HepG2 (cell line): ENCODE measurements around the gene PCGF2. TPM values are rescaled to one million over a fixed set of nuclear protein-coding genes. Genes with fewer than 3 reads are reported as not detected.

ENCODE experiments used
- ATAC-seq: fragments of 200-7000 bp; cut with Tn5 transposase; 3 replicates; pipeline ENCODE4 v1.9.1; 2020; ENCODE audit warnings: mild to moderate bottlenecking, moderate library complexity
- BruUV-seq: library from RNA; stranded (reverse); fragments of 400-500 nt; replicated peaks from 2 replicates; lab custom pipeline; 2021; lab: Mats Ljungman, UMichigan
- CTCF ChIA-PET: fragments of 300-600 bp; formaldehyde crosslinking; extraction: SDS; loops from one replicate; lab custom pipeline; 2021; ENCODE audit warnings: low total read pairs, inconsistent platforms, low intra/inter-chr PET ratio; lab: Yijun Ruan, JAX
- POLR2A ChIA-PET: fragments of 350-600 bp; sonication (Branson Sonifier 250); formaldehyde crosslinking; loops from one replicate; lab custom pipeline; 2020; ENCODE audit warnings: antibody characterized with exemption, inconsistent platforms; lab: Yijun Ruan, JAX
- DNase-seq: peaks from one replicate; pipeline ENCODE4 v3.0.0-alpha.2; 2015; ENCODE audit warnings: low spot score
- FAIRE-seq: peaks from 3 replicates; lab custom pipeline; 2011; peaks lifted over from hg19 to GRCh38; lab: Jason Lieb, UNC
- H2AFZ ChIP-seq: one replicate; pipeline ENCODE4 v1.6.1; 2011; ENCODE audit warnings: low read length, inconsistent platforms
- H3K27ac ChIP-seq: fragments of 300-600 bp; 3 replicates; pipeline ENCODE4 v1.8.0; 2011; ENCODE audit warnings: mixed run types, mild to moderate bottlenecking, mixed read lengths, low read length, inconsistent platforms; ENCODE audit not compliant: insufficient read depth; ENCODE audit errors: extremely low read length
- H3K27me3 ChIP-seq, 2 experiments: fragments of 200-600 bp in 1 of 2; 2 replicates in 1 of 2; 3 replicates in 1 of 2; pipeline versions ENCODE4 v1.6.0 to v1.8.0; 2011; ENCODE audit warnings: low read length in 2 of 2, mild to moderate bottlenecking in 2 of 2, moderate library complexity in 2 of 2, inconsistent platforms in 1 of 2; ENCODE audit not compliant: insufficient read depth in 2 of 2, control insufficient read depth in 1 of 2
- H3K36me3 ChIP-seq, 2 experiments: fragments of 200-600 bp in 1 of 2; replicated peaks in 1 of 2; 2 replicates in 1 of 2; 3 replicates in 1 of 2; pipeline versions ENCODE4 v1.5.1 to v1.8.0; 2011; ENCODE audit warnings: low read length in 2 of 2, inconsistent platforms in 1 of 2; ENCODE audit not compliant: insufficient read depth in 2 of 2, control insufficient read depth in 1 of 2
- H3K4me1 ChIP-seq: 2 replicates; pipeline ENCODE4 v1.5.1; 2012; ENCODE audit warnings: low read length, inconsistent platforms; ENCODE audit not compliant: insufficient read depth
- H3K4me2 ChIP-seq: 2 replicates; pipeline ENCODE4 v1.6.0; 2011; ENCODE audit warnings: low read depth, low read length, inconsistent platforms
- H3K4me3 ChIP-seq, 3 experiments: fragments of 200-600 bp in 1 of 3; sonication (generic), shearing (Covaris generic) in 1 of 3; replicated peaks in 1 of 3; 2 replicates each; pipeline ENCODE4 v1.5.1; 2011 to 2016; ENCODE audit warnings: low read length in 3 of 3, inconsistent platforms in 2 of 3, low read depth in 2 of 3, mild to moderate bottlenecking in 2 of 3, control low read depth in 1 of 3, mixed read lengths in 1 of 3; ENCODE audit not compliant: insufficient read depth in 1 of 3
- H3K79me2 ChIP-seq: one replicate; pipeline ENCODE4 v1.6.1; 2011; ENCODE audit warnings: low read length, inconsistent platforms; ENCODE audit not compliant: insufficient read depth
- H3K9ac ChIP-seq: 2 replicates; pipeline ENCODE4 v1.6.0; 2011; ENCODE audit warnings: mild to moderate bottlenecking, low read depth, low read length, inconsistent platforms; ENCODE audit not compliant: insufficient read depth
- H3K9me3 ChIP-seq: 2 replicates; pipeline ENCODE4 v1.5.1; 2012; ENCODE audit warnings: mild to moderate bottlenecking, low read length
- H4K20me1 ChIP-seq: 2 replicates; pipeline ENCODE4 v1.6.0; 2011; ENCODE audit warnings: inconsistent platforms, mild to moderate bottlenecking, low read length, moderate library complexity; ENCODE audit not compliant: insufficient read depth
- AKAP8 ChIP-seq: sonication (generic); formaldehyde crosslinking; IDR thresholded peaks from 2 replicates; pipeline ENCODE4 v1.5.1; 2020; ENCODE audit warnings: mild to moderate bottlenecking, missing genetic modification reagents
- BCL6 ChIP-seq: IDR thresholded peaks from 2 replicates; pipeline ENCODE4 v1.6.1; 2016; ENCODE audit warnings: missing genetic modification reagents, missing compliant biosample characterization
- MIER2 ChIP-seq: IDR thresholded peaks from 2 replicates; pipeline ENCODE4 v1.6.1; 2016; ENCODE audit warnings: missing biosample characterization, missing genetic modification reagents
- RBFOX2 ChIP-seq: fragments of 200-400 bp; formaldehyde crosslinking; IDR thresholded peaks from 2 replicates; pipeline ENCODE4 v1.6.1; 2017; ENCODE audit warnings: low read depth, mild to moderate bottlenecking, low read length
- ZNF20 ChIP-seq: sonication (generic); formaldehyde crosslinking; IDR thresholded peaks from 2 replicates; pipeline ENCODE4 v1.4.0; 2020; ENCODE audit warnings: mild to moderate bottlenecking, moderate library complexity, missing genetic modification reagents
- ZNF253 ChIP-seq: sonication (generic); formaldehyde crosslinking; IDR thresholded peaks from 2 replicates; pipeline ENCODE4 v1.8.0; 2022; ENCODE audit warnings: mild to moderate bottlenecking, missing genetic modification reagents, borderline replicate concordance
- ZNF333 ChIP-seq: sonication (generic); formaldehyde crosslinking; IDR thresholded peaks from 2 replicates; pipeline ENCODE4 v1.4.0; 2020; ENCODE audit warnings: mild to moderate bottlenecking, missing genetic modification reagents, borderline replicate concordance
- ZNF558 ChIP-seq: sonication (generic); formaldehyde crosslinking; IDR thresholded peaks from 2 replicates; pipeline ENCODE4 v1.9.0; 2022; ENCODE audit warnings: mild to moderate bottlenecking, missing genetic modification reagents, borderline replicate concordance
- ZNF768 ChIP-seq: sonication (generic); formaldehyde crosslinking; IDR thresholded peaks from 2 replicates; pipeline ENCODE4 v1.4.0; 2020; ENCODE audit warnings: missing genetic modification reagents
- WGBS: methylation state at CpG from one replicate; pipeline ENCODE4 v1.1.6; 2017; ENCODE audit warnings: low lambda C conversion rate; 5-methylcytosine and 5-hydroxymethylcytosine counted together
- in situ Hi-C: cut with HindIII; loops from 2 replicates; pipeline ENCODE4 v1.10.0; 2017; ENCODE audit warnings: low pct_unique_long_range_greater_than_20kb; ENCODE audit not compliant: extremely low pct_ligation_motif_present
- intact Hi-C: fragments of 100-400 bp; cut with micrococcal nuclease; formaldehyde crosslinking; loops from one replicate; pipeline ENCODE4 v1.10.0; 2022; ENCODE audit not compliant: unreplicated experiment
- polyA plus RNA-seq, 8 experiments: library from polyadenylated mRNA; depleted of rRNA in 3 of 8; stranded (reverse) in 7 of 8; unstranded in 1 of 8; fragments of >200 nt; fragmentation: Illumina TruSeq in 4 of 8; extraction: Trizol in 4 of 8; gene quantifications; 2 replicates each; pipeline versions ENCODE4 v1.2.1 to v1.2.3, GENCODE V29; 2011 to 2016; ENCODE audit warnings: low read depth in 4 of 8, missing spikeins in 1 of 8, mixed read lengths in 1 of 8; ENCODE audit not compliant: insufficient read depth in 1 of 8
- total RNA-seq, 5 experiments: library from RNA; depleted of rRNA; stranded (reverse); fragments of >200 nt; fragmentation: Illumina TruSeq; extraction: Trizol; gene quantifications; 2 replicates each; pipeline ENCODE4 v1.2.3, GENCODE V29; 2016; ENCODE audit warnings: low read depth in 1 of 5
- TF ChIP-seq, protein P1 (sequence below): sonication (generic); formaldehyde crosslinking; IDR thresholded peaks from 2 replicates; pipeline ENCODE4 v1.4.0; 2020; ENCODE audit warnings: missing genetic modification reagents
- TF ChIP-seq, protein P2 (sequence below): sonication (generic); formaldehyde crosslinking; IDR thresholded peaks from 2 replicates; pipeline ENCODE4 v1.4.0; 2020; ENCODE audit warnings: missing genetic modification reagents
- TF ChIP-seq, protein P3 (sequence below): sonication (generic); formaldehyde crosslinking; IDR thresholded peaks from 2 replicates; pipeline ENCODE4 v1.5.0; 2020; ENCODE audit warnings: mild to moderate bottlenecking, missing genetic modification reagents
- TF ChIP-seq, protein P4 (sequence below): sonication (generic); formaldehyde crosslinking; IDR thresholded peaks from 2 replicates; pipeline ENCODE4 v1.5.1; 2020; ENCODE audit warnings: missing genetic modification reagents, mild to moderate bottlenecking, borderline replicate concordance

PCGF2 gene
- total and polyA plus RNA-seq, 2 of the 13 experiments (the other 11 are each of a cell fraction or from before 2014, with no cell fraction given), result 11.6 to 29.4 TPM

DNA sequence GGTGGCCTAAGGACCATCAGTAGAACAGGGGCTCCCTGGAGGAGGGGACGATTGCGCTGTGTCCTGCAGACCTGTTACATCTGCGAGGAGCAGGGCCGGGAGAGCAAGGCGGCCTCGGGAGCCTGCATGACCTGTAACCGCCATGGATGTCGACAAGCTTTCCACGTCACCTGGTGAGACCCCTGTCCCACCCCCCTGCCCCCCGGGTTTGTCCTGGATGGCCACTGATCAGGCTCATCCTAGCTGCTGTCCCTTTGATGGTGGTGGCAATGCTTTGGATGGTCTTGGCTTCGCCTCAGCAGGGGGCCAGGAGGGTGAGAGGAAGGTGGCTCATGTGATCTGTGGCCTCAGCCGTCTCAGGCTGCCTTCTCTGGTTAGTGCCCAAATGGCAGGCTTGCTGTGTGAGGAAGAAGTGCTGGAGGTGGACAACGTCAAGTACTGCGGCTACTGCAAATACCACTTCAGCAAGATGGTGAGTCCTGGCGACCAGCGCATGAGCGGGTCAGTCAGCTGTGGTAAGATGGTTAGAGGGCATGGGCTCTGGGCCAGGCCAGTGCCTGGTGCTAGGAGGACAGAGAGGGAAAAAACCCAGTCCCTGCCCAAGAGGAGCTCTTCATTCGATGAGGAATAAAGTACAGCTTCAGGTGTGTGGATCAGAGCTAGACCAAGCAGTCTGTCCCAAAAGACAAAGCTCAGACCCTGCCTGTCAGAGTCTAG, 38.9 kb downstream of the PCGF2 start:
- H3K27me3 ChIP-seq, result no peaks in the 10 kb centered on the region; a peak in 1 of 5 replicates
- H2AFZ ChIP-seq, result no peak overlapping the region
- DNase-seq (no peak), FAIRE-seq (no peak), ATAC-seq (no peak)
- ChIA-PET CTCF (no interaction called here), POLR2A (interaction anchor here (1.5 to 6.4 kb wide), 6 partner anchors 9 to 53 kb away, joined by 3 to 38 read pairs (median 14); partner anchors contain the start of gene EPOP)
- H3K9me3 ChIP-seq, result no peaks in the 10 kb centered on the region
- in situ Hi-C loops, result no loop called here
- H3K79me2 ChIP-seq, result peaks cover 34% of the 10 kb centered on the region
- peaks cover 48% of the 10 kb centered on the region for H3K4me1 ChIP-seq
- no peak overlapping the region for H3K4me2 ChIP-seq
- intact Hi-C loops, result no loop called here
- H3K9ac ChIP-seq, result no peak overlapping the region
- WGBS, result 95% methylated on average over 13 of the region's 18 CpGs
- no TSS peak for BruUV-seq
- no peak overlapping the region for H3K4me3 ChIP-seq
- no peak overlapping the region for H3K27ac ChIP-seq
- peaks cover 36 to 70% of the 10 kb centered on the region in 2 experiments for H3K36me3 ChIP-seq
- H4K20me1 ChIP-seq, result peaks cover 12% of the 10 kb centered on the region
- TF ChIP-seq, protein P1, sequence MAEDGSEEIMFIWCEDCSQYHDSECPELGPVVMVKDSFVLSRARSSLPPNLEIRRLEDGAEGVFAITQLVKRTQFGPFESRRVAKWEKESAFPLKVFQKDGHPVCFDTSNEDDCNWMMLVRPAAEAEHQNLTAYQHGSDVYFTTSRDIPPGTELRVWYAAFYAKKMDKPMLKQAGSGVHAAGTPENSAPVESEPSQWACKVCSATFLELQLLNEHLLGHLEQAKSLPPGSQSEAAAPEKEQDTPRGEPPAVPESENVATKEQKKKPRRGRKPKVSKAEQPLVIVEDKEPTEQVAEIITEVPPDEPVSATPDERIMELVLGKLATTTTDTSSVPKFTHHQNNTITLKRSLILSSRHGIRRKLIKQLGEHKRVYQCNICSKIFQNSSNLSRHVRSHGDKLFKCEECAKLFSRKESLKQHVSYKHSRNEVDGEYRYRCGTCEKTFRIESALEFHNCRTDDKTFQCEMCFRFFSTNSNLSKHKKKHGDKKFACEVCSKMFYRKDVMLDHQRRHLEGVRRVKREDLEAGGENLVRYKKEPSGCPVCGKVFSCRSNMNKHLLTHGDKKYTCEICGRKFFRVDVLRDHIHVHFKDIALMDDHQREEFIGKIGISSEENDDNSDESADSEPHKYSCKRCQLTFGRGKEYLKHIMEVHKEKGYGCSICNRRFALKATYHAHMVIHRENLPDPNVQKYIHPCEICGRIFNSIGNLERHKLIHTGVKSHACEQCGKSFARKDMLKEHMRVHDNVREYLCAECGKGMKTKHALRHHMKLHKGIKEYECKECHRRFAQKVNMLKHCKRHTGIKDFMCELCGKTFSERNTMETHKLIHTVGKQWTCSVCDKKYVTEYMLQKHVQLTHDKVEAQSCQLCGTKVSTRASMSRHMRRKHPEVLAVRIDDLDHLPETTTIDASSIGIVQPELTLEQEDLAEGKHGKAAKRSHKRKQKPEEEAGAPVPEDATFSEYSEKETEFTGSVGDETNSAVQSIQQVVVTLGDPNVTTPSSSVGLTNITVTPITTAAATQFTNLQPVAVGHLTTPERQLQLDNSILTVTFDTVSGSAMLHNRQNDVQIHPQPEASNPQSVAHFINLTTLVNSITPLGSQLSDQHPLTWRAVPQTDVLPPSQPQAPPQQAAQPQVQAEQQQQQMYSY, result no peak
- peak; percentile 49 for TF ChIP-seq RBFOX2
- TF ChIP-seq MIER2 (CRISPR knock-in tag), result no peak
- TF ChIP-seq, protein P2, sequence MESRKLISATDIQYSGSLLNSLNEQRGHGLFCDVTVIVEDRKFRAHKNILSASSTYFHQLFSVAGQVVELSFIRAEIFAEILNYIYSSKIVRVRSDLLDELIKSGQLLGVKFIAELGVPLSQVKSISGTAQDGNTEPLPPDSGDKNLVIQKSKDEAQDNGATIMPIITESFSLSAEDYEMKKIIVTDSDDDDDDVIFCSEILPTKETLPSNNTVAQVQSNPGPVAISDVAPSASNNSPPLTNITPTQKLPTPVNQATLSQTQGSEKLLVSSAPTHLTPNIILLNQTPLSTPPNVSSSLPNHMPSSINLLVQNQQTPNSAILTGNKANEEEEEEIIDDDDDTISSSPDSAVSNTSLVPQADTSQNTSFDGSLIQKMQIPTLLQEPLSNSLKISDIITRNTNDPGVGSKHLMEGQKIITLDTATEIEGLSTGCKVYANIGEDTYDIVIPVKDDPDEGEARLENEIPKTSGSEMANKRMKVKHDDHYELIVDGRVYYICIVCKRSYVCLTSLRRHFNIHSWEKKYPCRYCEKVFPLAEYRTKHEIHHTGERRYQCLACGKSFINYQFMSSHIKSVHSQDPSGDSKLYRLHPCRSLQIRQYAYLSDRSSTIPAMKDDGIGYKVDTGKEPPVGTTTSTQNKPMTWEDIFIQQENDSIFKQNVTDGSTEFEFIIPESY, result 0 out of 2 replicates have a peak, but pooled peaks have one; percentile 16
- no peak for TF ChIP-seq BCL6
- no peak for TF ChIP-seq ZNF253 (CRISPR knock-in tag)
- TF ChIP-seq, protein P3, sequence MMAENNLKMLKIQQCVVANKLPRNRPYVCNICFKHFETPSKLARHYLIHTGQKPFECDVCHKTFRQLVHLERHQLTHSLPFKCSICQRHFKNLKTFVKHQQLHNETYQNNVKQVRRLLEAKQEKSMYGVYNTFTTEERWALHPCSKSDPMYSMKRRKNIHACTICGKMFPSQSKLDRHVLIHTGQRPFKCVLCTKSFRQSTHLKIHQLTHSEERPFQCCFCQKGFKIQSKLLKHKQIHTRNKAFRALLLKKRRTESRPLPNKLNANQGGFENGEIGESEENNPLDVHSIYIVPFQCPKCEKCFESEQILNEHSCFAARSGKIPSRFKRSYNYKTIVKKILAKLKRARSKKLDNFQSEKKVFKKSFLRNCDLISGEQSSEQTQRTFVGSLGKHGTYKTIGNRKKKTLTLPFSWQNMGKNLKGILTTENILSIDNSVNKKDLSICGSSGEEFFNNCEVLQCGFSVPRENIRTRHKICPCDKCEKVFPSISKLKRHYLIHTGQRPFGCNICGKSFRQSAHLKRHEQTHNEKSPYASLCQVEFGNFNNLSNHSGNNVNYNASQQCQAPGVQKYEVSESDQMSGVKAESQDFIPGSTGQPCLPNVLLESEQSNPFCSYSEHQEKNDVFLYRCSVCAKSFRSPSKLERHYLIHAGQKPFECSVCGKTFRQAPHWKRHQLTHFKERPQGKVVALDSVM (CRISPR knock-in tag), result no peak
- TF ChIP-seq ZNF20 (CRISPR knock-in tag), result no peak
- peak; percentile 34; the same call in 1 of the 2 replicates for TF ChIP-seq AKAP8 (CRISPR knock-in tag)
- TF ChIP-seq ZNF333 (CRISPR knock-in tag), result no peak
- TF ChIP-seq ZNF558 (CRISPR knock-in tag), result no peak
- 0 out of 2 replicates have a peak, but pooled peaks have one; percentile 15 for TF ChIP-seq ZNF768
- TF ChIP-seq, protein P4, sequence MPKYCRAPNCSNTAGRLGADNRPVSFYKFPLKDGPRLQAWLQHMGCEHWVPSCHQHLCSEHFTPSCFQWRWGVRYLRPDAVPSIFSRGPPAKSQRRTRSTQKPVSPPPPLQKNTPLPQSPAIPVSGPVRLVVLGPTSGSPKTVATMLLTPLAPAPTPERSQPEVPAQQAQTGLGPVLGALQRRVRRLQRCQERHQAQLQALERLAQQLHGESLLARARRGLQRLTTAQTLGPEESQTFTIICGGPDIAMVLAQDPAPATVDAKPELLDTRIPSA (CRISPR knock-in tag), result no peak
